ENCODE measurements around the gene MSANTD1. TPM values are rescaled to one million over a fixed set of nuclear protein-coding genes. Genes with fewer than 3 reads are reported as not detected.
A peak's percentile ranks its signal among the peaks of the same experiment; 100 is the strongest.

Gene MSANTD1
- total and polyA plus RNA-seq, 2 donors (not counting 3 experiments of a cell fraction or from before 2014, with no cell fraction given) = 0.14 to 1.2 TPM

GRCh38 chr4:3296651-3297050 lies 47.7 kb downstream of the MSANTD1 start:
- TSS peak; percentile 4 for BruUV-seq (replicated peaks)
- TF ChIP-seq MAX (IDR thresholded peaks at IDR 0.05; ENCODE audit: insufficient read depth, insufficient read length) = no peak
- TF ChIP-seq GATA2 (IDR thresholded peaks at IDR 0.05; ENCODE audit: insufficient read depth, insufficient read length, low read depth, low read length) = no peak
- TF ChIP-seq CTCF (IDR thresholded peaks at IDR 0.05; ENCODE audit: extremely low read depth in 1 of 2, insufficient read depth in 1 of 2, low read depth in 1 of 2, low read length in 2 of 2) = no peak
- TF ChIP-seq MYC (IDR thresholded peaks at IDR 0.05; ENCODE audit: low read depth, low read length) = no peak
- TF ChIP-seq FOS (IDR thresholded peaks at IDR 0.05; ENCODE audit: borderline replicate concordance, insufficient read depth, low read length) = no peak
- no peak for TF ChIP-seq POLR2AphosphoS5 (IDR thresholded peaks at IDR 0.05; ENCODE audit: insufficient read depth, low read depth, low read length)
- no peak for TF ChIP-seq JUN (IDR thresholded peaks at IDR 0.05; ENCODE audit: borderline replicate concordance, insufficient read depth, insufficient read length, low read depth)
- TF ChIP-seq EZH2 (IDR thresholded peaks at IDR 0.05; ENCODE audit: borderline replicate concordance, low read depth, low read length, severe bottlenecking) = no peak
- TF ChIP-seq POLR2A (IDR thresholded peaks at IDR 0.05; ENCODE audit: low read depth, low read length) = no peak
- ChIA-PET CTCF (no interaction called here), POLR2A (no interaction called here)
- Histone ChIP-seq H3K27me3 (ENCODE audit: control insufficient read depth in 2 of 2, insufficient read depth in 2 of 2, low read length in 2 of 2) (no peaks in the 10 kb centered on the region), H3K4me3 (replicated peaks in 1 of 3; ENCODE audit: insufficient read depth in 1 of 3, low read depth in 1 of 3, low read length in 3 of 3) (no peak overlapping the region), H3K9me1 (replicated peaks; ENCODE audit: control insufficient read depth, extremely low read depth, insufficient read depth, low read length) (no peaks in the 10 kb centered on the region), H3K4me1 (ENCODE audit: control insufficient read depth, extremely low read depth, insufficient read depth, low read length) (peaks cover 27% of the 10 kb centered on the region), H3K36me3 (ENCODE audit: control insufficient read depth in 2 of 2, extremely low read depth in 1 of 2, insufficient read depth in 2 of 2, low read length in 2 of 2) (no peaks in the 10 kb centered on the region), H3K9me3 (replicated peaks; ENCODE audit: control insufficient read depth, insufficient read depth, low read length) (no peaks in the 10 kb centered on the region), H4K20me1 (replicated peaks; ENCODE audit: control insufficient read depth, extremely low read depth, insufficient read depth, low read length) (no peaks in the 10 kb centered on the region), H3K4me2 (ENCODE audit: insufficient read depth, low read length) (no peak overlapping the region), H3K9ac (replicated peaks; ENCODE audit: extremely low read depth, insufficient read depth, low read length) (no peak overlapping the region), H3K79me2 (ENCODE audit: control insufficient read depth, insufficient read depth, low read length) (peaks cover 79% of the 10 kb centered on the region), H3K27ac (ENCODE audit: insufficient read depth, low read depth, low read length) (no peak overlapping the region), H2AFZ (ENCODE audit: low read depth, low read length) (no peak overlapping the region)
- dilution Hi-C loops (cut with MboI; ENCODE audit: extremely low pct_ligation_motif_present, low sequenced_read_pairs) = no loop called here
- DNase-seq (ENCODE audit: low read depth, low spot score) (no peak), FAIRE-seq (no peak)
- intact Hi-C loops (cut with micrococcal nuclease) = no loop called here
